Hepatic stellate cell (primary cell): Measurements from ENCODE around the gene STK10.
"Not testable (repeated sequence)": the region's sequence is repeated elsewhere in the genome, so short reads cannot be mapped to it uniquely, and the experiment has no call there.

Source experiments
- DNase-seq: peaks from one replicate; pipeline ENCODE4 v3.0.0; 2011; ENCODE audit warnings: low spot score

The STK10 gene

GRCh38 chr5:172188033-172188892, at the start of gene STK10:
Gene STK10 (minus strand): TSS chr5:172188224. CDS start chr5:172188042, 182 bp downstream.
- DNase-seq: peak; percentile 98

GRCh38 chr5:172235827-172236736, 48.1 kb upstream of the STK10 start:
- DNase-seq: peak; percentile 6

- DNase-seq: no peak
These were observed 47.2 kb upstream of the STK10 start for GRCh38 chr5:172235132-172235780.

- no peak for DNase-seq
These were observed 46.0 kb upstream of the STK10 start for GRCh38 chr5:172234031-172234430.

GRCh38 chr5:172229904-172230303, 41.9 kb upstream of the STK10 start:
- DNase-seq: no peak

GRCh38 chr5:172224996-172225395, 37.0 kb upstream of the STK10 start:
- DNase-seq: no peak

GRCh38 chr5:172223901-172224873, 36.2 kb upstream of the STK10 start:
- no peak for DNase-seq

- DNase-seq: no peak
These were observed 31.3 kb upstream of the STK10 start for GRCh38 chr5:172219296-172219695.

GRCh38 chr5:172216345-172216744, 28.3 kb upstream of the STK10 start:
- DNase-seq: no peak

GRCh38 chr5:172213126-172213525, 25.1 kb upstream of the STK10 start:
- DNase-seq: no peak

- no peak for DNase-seq
These were observed 23.7 kb upstream of the STK10 start for GRCh38 chr5:172211676-172212075.

GRCh38 chr5:172209714-172210113, 21.7 kb upstream of the STK10 start:
- no peak for DNase-seq

- no peak for DNase-seq
These were observed 19.5 kb upstream of the STK10 start for GRCh38 chr5:172207511-172207910.

GRCh38 chr5:172205984-172206383, 18.0 kb upstream of the STK10 start:
- not testable (repeated sequence) for DNase-seq

- no peak for DNase-seq
These were observed 12.5 kb upstream of the STK10 start for GRCh38 chr5:172200476-172200875.

- no peak for DNase-seq
These were observed 11.4 kb upstream of the STK10 start for GRCh38 chr5:172199446-172199845.

- not testable (repeated sequence) for DNase-seq
These were observed 9.8 kb upstream of the STK10 start for GRCh38 chr5:172197775-172198174.

GRCh38 chr5:172194985-172195774, 7.2 kb upstream of the STK10 start:
- DNase-seq: no peak

GRCh38 chr5:172193872-172194271, 5.8 kb upstream of the STK10 start, which contains the start of gene EFCAB9:
Gene EFCAB9 (plus strand): TSS chr5:172194172. CDS start chr5:172194173, 1 bp downstream.
- no peak for DNase-seq

GRCh38 chr5:172189693-172190296, 1.8 kb upstream of the STK10 start:
- DNase-seq: no peak
